Measurements from ENCODE around the gene MOCS1. TPM values are rescaled to one million over a fixed set of nuclear protein-coding genes. Genes with fewer than 3 reads are reported as not detected.
A peak's percentile ranks its signal among the peaks of the same experiment; 100 is the strongest.

MOCS1 gene
- total RNA-seq, 1 experiment from 2014 or later = 7.3 TPM

DNA sequence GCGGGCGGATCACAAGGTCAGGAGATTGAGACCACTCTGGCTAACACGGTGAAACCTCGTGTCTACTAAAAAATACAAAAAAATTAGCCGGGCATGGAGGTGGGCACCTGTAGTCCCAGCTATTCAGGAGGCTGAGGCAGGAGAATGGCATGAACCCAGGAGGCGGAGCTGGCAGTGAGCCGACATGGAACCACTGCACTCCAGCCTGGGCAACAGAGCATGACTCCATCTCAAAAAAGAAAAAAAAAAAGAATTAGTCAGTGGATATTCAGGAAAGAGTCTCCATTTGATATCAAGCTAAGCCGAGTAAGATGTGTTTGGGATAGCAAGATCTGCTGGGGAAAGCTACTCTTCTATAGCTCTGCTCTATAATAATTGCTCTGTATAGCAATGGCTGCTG, 41.0 kb downstream of the MOCS1 start:
- peaks cover 15% of the 10 kb centered on the region for H3K4me1 ChIP-seq
- no peak for DNase-seq
- H3K36me3 ChIP-seq = no peaks in the 10 kb centered on the region
- no peak overlapping the region for H3K27ac ChIP-seq
- no peaks in the 10 kb centered on the region for H3K9me3 ChIP-seq (replicated peaks)
- H3K27me3 ChIP-seq = no peaks in the 10 kb centered on the region
- H3K4me3 ChIP-seq = no peak overlapping the region

DNA sequence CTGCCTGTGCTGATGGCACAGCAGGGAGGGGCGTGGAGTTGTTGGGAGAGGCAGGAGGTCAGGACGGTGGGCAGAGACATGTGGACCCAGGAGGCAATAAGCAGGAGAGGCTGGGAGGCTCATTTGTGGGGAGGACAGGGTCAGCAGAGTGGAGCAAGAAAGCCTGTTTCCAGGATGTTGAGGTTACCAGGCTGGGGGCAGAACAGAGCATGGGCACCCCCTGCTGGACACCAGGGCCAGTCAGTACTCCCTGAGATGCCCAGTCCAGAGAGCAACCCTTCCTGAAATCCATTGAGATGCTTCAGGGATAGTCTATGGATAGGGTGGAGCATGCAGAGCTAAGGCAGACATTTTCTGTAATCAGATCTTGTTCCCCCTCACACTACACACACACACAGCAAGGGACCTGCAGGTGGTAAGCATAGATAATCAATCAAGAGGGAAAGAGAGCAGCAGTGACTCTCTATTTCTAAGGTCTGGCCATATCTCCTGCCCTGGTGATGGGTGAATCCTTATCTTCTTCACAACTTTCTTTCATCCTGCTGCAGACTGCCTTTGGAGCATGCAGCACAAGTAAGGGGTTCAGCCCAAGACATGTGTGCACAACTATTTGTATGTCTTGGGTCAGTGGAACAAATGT, 41.7 kb downstream of the MOCS1 start:
- peak; percentile 65 to 83 for DNase-seq
- Histone ChIP-seq H3K4me1 (peaks cover 17% of the 10 kb centered on the region), H3K4me3 (no peak overlapping the region)

DNA sequence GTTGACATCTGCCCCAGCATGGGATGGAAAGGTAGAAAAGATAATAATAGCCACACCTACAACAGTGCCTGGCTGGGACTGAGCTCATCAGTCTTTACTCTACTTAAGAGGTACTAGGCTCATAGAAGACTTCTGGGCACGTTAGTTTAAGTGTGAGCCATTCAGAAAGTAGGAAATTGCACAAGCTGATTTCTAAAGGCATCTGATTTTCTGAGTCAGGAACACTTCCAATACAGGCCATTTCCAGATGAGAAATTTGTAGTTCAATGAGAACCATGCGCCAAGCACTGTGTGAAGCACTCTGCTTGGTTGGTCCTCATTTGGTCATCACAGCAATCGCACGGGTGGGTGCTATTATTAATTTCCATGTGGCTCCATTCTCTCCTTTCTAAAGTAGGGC, 42.3 kb downstream of the MOCS1 start:
- no peak overlapping the region for H3K4me3 ChIP-seq
- DNase-seq = no peak
- no peak overlapping the region for H3K27ac ChIP-seq
- peaks cover 23% of the 10 kb centered on the region for H3K4me1 ChIP-seq
- no peaks in the 10 kb centered on the region for H3K36me3 ChIP-seq
- H3K9me3 ChIP-seq (replicated peaks) = no peaks in the 10 kb centered on the region
- no peaks in the 10 kb centered on the region for H3K27me3 ChIP-seq

More for the DNA sequence above, 41.7 kb downstream of the MOCS1 start:
- Histone ChIP-seq H3K27ac (no peak overlapping the region), H3K27me3 (no peaks in the 10 kb centered on the region), H3K9me3 (replicated peaks) (no peaks in the 10 kb centered on the region), H3K36me3 (no peaks in the 10 kb centered on the region)

DNA sequence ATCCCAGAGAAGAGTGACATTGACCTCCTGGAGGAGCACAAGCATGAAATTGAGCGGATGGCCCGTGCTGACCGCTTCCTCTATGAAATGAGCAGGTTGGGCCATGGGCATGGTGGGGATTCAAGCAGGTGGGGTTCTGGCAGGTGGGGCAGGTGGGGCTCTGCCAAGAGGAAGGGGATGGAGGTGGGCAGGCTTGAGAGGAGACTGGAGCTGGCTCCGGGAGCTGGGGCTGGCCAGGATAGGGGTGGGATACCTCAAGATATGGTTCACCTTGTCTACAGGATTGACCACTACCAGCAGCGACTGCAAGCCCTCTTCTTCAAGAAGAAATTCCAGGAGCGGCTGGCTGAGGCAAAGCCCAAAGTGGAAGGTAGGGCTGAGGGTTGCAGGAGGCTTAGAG, 42.9 kb downstream of the MOCS1 start:
- H3K36me3 ChIP-seq = no peaks in the 10 kb centered on the region
- no peak overlapping the region for H3K27ac ChIP-seq
- no peaks in the 10 kb centered on the region for H3K9me3 ChIP-seq (replicated peaks)
- peaks cover 29% of the 10 kb centered on the region for H3K4me1 ChIP-seq
- H3K4me3 ChIP-seq = no peak overlapping the region
- DNase-seq = no peak
- no peaks in the 10 kb centered on the region for H3K27me3 ChIP-seq

DNA sequence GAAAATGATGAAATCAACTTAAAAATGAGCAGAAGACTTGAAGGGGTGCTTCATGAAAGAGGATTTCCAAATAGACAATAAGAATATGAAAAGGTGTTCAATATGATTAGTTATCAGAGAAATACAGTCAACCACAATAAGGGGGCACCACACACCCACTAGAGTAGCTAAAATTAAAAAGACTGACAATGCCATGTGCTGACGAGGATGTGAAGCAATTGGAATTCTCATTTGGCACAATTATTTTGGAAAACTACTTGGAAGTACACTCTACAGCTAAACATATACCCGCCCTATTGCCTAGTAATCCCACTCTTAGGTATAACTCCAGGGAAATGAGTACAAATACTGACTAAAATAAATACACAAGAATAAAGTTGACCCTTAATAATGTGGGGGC, 45.0 kb downstream of the MOCS1 start:
- Histone ChIP-seq H3K27me3 (no peaks in the 10 kb centered on the region), H3K9me3 (replicated peaks) (no peaks in the 10 kb centered on the region), H3K4me3 (no peak overlapping the region), H3K36me3 (no peaks in the 10 kb centered on the region), H3K4me1 (peaks cover 42% of the 10 kb centered on the region), H3K27ac (peak overlapping the region; percentile 100)
- no peak for DNase-seq

DNA sequence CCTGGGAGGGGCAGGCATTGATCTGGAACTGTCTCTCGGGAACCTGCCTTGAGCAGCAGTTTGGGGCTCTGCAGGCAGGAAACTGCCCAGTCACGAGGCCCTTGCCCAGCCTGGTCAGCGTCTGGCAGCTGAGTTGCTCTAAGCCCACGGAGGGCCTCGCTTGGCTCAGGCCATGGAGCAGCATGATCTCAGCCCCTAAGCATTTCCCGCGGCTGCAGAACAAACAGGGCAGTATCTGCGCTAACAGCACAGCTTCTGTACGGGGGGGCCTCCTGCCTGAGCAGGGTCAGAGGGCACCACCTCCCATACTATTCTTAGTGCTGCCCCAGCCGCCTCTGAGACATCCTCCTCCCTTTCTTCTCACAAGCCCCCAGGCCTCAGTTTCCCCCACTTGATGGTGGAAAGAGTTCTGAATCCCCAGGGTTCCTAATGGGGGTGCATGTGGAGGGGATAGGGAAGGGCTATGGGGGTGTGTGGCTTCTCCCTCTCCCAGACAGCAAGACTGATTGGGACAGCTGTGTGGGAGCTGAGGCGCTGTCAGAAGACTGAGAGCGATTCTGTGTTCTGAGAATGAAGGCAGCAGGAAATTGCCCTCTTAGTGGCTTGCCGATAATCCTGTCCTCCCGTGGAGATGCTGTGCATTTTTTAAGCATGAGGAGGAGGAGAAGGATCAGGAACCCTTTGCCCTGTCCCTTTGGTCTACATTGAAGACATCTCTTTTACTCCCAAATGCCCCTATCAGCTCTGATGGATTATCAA, 46.4 kb downstream of the MOCS1 start:
- Histone ChIP-seq H3K4me3 (peak overlapping the region; percentile 21), H3K9me3 (replicated peaks) (no peaks in the 10 kb centered on the region), H3K4me1 (peaks cover 49% of the 10 kb centered on the region), H3K27me3 (no peaks in the 10 kb centered on the region), H3K27ac (peak overlapping the region; percentile 100), H3K36me3 (no peaks in the 10 kb centered on the region)
- peak; percentile 97 to 98 for DNase-seq

DNA sequence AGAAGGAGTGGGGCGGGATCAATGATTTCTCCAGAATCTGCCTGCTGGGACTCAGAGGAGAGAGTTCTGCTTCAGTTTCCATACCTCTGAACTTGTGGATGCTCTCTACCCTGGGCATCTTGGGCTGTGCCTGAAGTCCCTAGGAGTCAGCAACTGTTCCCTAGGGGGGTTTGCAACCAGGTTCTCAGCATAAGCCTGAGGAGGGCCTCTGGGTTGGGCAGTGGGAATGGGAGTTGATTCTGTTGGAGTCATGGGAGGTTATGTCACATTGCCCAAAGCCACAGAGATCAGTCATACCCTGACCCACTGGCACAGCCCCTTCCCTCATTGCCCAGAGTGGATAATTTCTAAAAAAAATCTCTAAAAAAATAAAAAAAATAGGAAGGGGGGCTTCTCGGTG, 47.4 kb downstream of the MOCS1 start:
- no peak for DNase-seq
- H3K27me3 ChIP-seq = no peaks in the 10 kb centered on the region
- H3K27ac ChIP-seq = peak overlapping the region; percentile 100
- peaks cover 58% of the 10 kb centered on the region for H3K4me1 ChIP-seq
- no peaks in the 10 kb centered on the region for H3K9me3 ChIP-seq (replicated peaks)
- H3K4me3 ChIP-seq = no peak overlapping the region
- no peaks in the 10 kb centered on the region for H3K36me3 ChIP-seq

DNA sequence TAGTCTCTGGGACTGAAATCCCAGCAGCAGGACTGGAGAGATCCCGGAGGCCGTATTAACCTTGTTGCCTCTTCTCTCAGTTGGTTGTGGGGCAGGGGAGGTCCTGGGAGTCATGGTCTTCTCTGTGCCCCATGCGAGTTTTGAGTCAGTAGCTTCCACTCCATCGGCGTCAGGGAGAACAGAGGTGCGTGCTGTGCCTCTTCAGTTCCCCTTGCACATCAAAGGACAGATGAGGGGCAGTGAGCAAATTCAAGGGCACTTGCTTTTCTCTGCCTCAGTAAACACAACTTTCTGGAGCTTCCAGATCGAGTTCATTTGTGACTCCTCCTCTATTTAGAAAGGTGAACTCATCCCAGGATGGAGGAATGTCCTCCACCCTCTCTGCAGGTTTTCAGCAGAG, 48.6 kb downstream of the MOCS1 start:
- peak overlapping the region; percentile 100; the same call in 1 of the 2 replicates for H3K27ac ChIP-seq
- H3K36me3 ChIP-seq = no peaks in the 10 kb centered on the region
- peaks cover 70% of the 10 kb centered on the region for H3K4me1 ChIP-seq
- DNase-seq = no peak
- no peak overlapping the region for H3K4me3 ChIP-seq
- no peaks in the 10 kb centered on the region for H3K9me3 ChIP-seq (replicated peaks)
- H3K27me3 ChIP-seq = no peaks in the 10 kb centered on the region

DNA sequence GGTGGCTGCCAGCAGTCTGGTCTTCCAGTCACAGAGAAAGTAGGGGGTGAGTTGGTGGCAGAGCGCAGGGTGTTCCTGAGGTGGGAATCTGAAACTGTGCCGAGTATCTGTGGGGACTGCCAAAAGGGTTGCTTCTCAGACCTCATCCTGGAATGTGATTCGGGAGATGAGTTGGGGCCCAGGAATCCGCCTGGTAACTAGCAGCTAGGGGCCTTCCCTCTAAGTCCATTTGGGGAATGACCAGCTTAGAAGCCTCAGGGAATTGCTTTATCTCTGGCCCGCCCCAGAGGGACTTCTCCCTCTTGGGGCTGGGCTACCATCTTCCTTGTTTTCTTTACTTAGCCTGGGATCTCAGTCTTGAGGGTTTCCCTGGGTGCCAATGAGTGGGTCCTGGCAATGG, 49.6 kb downstream of the MOCS1 start:
- H3K27ac ChIP-seq = no peak overlapping the region
- no peaks in the 10 kb centered on the region for H3K27me3 ChIP-seq
- DNase-seq = no peak
- H3K4me3 ChIP-seq = no peak overlapping the region
- H3K4me1 ChIP-seq = peaks cover 77% of the 10 kb centered on the region
- H3K9me3 ChIP-seq (replicated peaks) = no peaks in the 10 kb centered on the region
- no peaks in the 10 kb centered on the region for H3K36me3 ChIP-seq

DNA sequence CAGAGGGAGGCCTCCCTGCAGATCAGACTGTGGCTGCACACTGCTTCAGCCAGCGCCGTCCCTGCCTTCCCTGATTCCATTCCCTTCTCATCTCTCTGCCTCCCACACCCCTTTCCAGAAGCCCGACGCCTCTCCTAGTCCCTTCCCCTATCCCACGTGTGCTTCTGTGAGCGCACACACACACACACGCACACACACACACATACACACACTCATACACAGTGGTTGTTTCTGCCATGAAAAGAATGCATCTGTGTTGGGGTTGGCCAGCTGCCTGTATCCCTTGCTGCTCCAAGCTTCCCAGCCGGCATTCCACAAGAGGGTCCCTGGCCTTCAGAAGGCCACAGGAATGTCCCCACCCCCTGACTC, 51.7 kb downstream of the MOCS1 start:
- no peaks in the 10 kb centered on the region for H3K9me3 ChIP-seq (replicated peaks)
- H3K4me3 ChIP-seq = peak overlapping the region; percentile 41
- peak overlapping the region; percentile 87 for H3K27ac ChIP-seq
- no peaks in the 10 kb centered on the region for H3K27me3 ChIP-seq
- no peaks in the 10 kb centered on the region for H3K36me3 ChIP-seq
- peak; percentile 90 to 91 for DNase-seq
- peaks cover 66% of the 10 kb centered on the region for H3K4me1 ChIP-seq

DNA sequence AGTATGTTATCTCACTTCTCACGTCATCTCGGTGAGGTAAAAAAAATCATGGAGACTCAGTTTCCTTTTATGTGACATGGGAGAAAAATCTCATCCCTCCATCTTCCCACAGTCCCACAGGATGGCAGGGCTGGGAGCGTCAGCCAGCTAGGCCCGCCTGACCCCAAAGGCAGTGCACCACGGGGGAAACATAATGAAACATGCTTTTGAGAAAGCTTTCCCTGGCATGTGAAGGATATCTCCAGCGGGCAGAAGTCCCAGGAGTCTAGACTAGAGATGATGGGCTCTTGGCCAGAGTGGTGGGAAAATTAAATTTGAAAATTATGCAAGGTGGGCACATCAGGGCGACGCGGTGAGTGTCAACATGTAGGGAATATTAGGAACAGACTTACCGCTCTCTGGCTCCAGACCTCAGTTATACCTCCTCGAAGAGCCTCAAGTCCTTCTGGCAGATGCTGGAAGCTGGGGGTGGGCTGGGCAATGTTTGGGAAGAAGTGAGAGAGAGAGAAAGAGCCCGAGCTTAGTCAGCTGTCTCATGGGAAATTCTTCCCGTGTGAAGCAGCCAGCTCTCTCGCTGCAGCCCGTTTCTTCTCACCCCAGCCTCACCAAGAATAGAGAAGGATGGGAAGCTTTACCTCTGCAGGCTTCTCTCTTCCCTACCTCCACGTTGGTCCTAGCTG, 52.3 kb downstream of the MOCS1 start:
- peaks cover 61% of the 10 kb centered on the region for H3K4me1 ChIP-seq

DNA sequence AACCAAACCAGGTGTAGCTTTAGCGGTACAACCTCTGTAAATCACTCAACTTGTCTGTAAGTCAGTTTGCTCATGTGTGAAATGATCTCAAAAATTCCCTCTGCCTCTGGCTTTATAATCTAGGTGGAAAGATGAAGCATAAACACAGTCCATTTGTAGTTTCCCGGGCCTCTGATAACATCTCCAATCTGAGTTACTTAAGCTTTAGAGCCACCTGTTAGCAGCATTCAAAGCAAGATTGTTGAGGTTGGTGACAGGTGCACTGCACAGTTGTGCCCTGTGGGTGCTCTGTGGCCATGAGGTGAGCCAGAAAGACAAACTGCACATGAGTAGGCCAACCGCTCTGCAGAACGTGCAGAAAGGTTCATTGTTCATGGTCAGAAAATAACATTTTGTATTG, 53.7 kb downstream of the MOCS1 start:
- DNase-seq = peak; percentile 83 to 94
- peaks cover 2% of the 10 kb centered on the region; the same call in 1 of the 2 replicates for H3K36me3 ChIP-seq
- no peak overlapping the region for H3K4me3 ChIP-seq
- no peaks in the 10 kb centered on the region for H3K9me3 ChIP-seq (replicated peaks)
- peak overlapping the region; percentile 87 for H3K27ac ChIP-seq
- H3K4me1 ChIP-seq = peaks cover 47% of the 10 kb centered on the region
- no peaks in the 10 kb centered on the region for H3K27me3 ChIP-seq

More for the DNA sequence above, 52.3 kb downstream of the MOCS1 start:
- peak overlapping the region; percentile 87 for H3K27ac ChIP-seq
- peak overlapping the region; percentile 41 for H3K4me3 ChIP-seq
- no peaks in the 10 kb centered on the region for H3K36me3 ChIP-seq
- no peaks in the 10 kb centered on the region for H3K9me3 ChIP-seq (replicated peaks)
- no peaks in the 10 kb centered on the region for H3K27me3 ChIP-seq
- DNase-seq = peak; percentile 64 to 71

DNA sequence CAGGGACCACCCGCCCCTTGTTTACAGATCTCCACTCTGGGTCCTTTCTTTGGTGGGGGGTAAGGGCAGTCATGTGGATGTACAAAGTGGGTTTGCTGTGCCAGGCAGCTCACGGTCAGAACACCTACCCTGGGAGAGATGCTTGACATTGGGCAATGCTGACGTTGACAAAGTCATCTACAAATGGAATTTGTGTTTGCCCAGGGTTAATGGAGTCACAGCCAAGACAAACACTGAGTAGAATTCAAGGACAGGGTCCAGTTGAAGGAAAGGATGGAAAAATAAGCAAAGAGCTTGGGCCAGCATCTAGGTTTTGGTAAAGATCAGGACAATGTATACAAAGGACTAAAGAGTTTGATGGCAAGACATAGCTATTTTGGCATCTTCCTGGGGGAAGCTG, 54.7 kb downstream of the MOCS1 start:
- Histone ChIP-seq H3K27me3 (no peaks in the 10 kb centered on the region), H3K36me3 (peaks cover 4% of the 10 kb centered on the region; the same call in 1 of the 2 replicates), H3K9me3 (replicated peaks) (no peaks in the 10 kb centered on the region), H3K4me1 (peaks cover 41% of the 10 kb centered on the region), H3K27ac (no peak overlapping the region), H3K4me3 (no peak overlapping the region)
- no peak for DNase-seq

DNA sequence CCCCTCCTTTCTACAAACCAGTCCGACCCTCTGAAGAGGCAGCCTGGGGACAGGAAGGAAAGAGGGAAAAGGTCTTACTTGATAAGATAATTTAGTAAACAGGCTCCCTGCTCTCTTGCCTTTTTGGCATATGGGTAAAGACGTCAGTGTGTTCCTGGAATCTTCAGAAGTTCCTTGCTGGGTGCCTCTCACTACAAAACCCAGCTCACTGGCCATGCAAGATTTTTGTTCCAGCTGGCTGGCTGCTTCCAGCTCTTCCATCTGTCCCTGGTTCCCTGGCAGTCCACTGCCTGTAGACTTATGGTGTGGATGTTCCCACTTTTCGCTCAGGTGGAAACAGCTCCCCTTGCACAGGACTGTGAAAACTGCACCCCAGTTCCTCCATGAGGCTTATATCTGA, 57.4 kb downstream of the MOCS1 start:
- Histone ChIP-seq H3K4me3 (no peak overlapping the region), H3K27ac (no peak overlapping the region), H3K4me1 (peaks cover 25% of the 10 kb centered on the region), H3K27me3 (no peaks in the 10 kb centered on the region), H3K9me3 (replicated peaks) (no peaks in the 10 kb centered on the region), H3K36me3 (peaks cover 9% of the 10 kb centered on the region; the same call in 1 of the 2 replicates)
- DNase-seq = no peak

DNA sequence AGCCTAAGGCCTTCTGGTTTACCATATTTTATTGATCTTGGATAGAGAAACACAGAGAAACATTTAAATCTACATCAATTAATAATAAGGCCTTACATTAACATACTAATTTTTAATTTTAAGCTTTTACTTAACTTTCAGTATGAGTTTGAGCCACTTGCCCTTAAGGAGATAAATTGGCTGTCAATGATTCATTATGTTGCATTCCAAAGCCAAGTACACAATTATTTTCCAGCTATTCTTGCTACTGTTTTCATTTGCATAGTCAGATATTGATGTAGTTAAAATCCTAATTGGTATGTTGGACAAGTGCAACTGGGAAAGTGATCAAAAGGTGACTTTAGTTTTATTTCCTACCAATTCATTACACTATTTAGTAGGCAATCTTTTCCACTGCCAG, 58.2 kb downstream of the MOCS1 start:
- peaks cover 9% of the 10 kb centered on the region; the same call in 1 of the 2 replicates for H3K36me3 ChIP-seq
- DNase-seq = no peak
- no peaks in the 10 kb centered on the region for H3K9me3 ChIP-seq (replicated peaks)
- peaks cover 18% of the 10 kb centered on the region for H3K4me1 ChIP-seq
- no peaks in the 10 kb centered on the region for H3K27me3 ChIP-seq
- no peak overlapping the region for H3K4me3 ChIP-seq
- no peak overlapping the region for H3K27ac ChIP-seq
